Measurements from ENCODE around the gene SORCS3. TPM values are rescaled to one million over a fixed set of nuclear protein-coding genes. Genes with fewer than 3 reads are reported as not detected.

Gene SORCS3
- total and polyA plus RNA-seq, 10 of the 15 experiments (the other 5 are each of a cell fraction or from before 2014, with no cell fraction given) = 0.01 to 0.04 (median 0.02) TPM; not detected in 7

DNA sequence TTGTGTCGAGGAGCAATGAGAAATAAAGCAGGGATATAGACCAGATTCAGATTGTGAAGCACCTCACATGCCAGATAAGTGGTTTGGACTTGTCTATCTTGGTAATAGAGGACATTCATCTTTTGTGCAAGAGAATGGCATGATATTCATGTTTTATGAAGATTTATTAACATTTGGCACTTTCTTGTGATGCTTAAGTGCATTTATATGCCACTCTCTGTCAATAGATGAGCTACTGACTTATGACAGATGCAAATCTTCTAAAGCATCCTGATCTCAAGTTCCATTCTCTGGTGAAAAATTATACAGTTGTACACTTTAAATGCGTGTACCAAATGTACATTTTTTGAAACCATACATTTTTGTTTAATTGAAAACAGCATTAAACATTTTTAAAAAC lies 415.3 kb downstream of the SORCS3 start:
- ChIA-PET SMC1A (ENCODE audit: uncharacterized antibody, unreplicated experiment) (no interaction called here), CTCF (no interaction called here), POLR2A (no interaction called here), RAD21 (ENCODE audit: unreplicated experiment) (no interaction called here)
- Histone ChIP-seq H3K27me3 (replicated peaks in 1 of 2; ENCODE audit: control insufficient read depth in 2 of 2, insufficient read depth in 2 of 2, low read length in 1 of 2) (no peaks in the 10 kb centered on the region), H3K4me3 (no peak overlapping the region), H3K9ac (ENCODE audit: control insufficient read depth, insufficient read depth, low read length) (no peak overlapping the region), H3K4me2 (ENCODE audit: control insufficient read depth, insufficient read depth) (no peak overlapping the region), H3K27ac (ENCODE audit: control insufficient read depth, insufficient read depth) (no peak overlapping the region), H2AFZ (ENCODE audit: control insufficient read depth, low read depth, low read length) (no peak overlapping the region), H3K79me2 (ENCODE audit: control insufficient read depth, insufficient read depth, low read length) (no peaks in the 10 kb centered on the region), H4K20me1 (ENCODE audit: control insufficient read depth, insufficient read depth) (no peaks in the 10 kb centered on the region), H3K36me3 (ENCODE audit: control insufficient read depth in 2 of 2, insufficient read depth in 2 of 2, low read length in 1 of 2) (no peaks in the 10 kb centered on the region), H3K9me3 (replicated peaks; ENCODE audit: control insufficient read depth, insufficient read depth, low read length) (no peaks in the 10 kb centered on the region), H3K4me1 (ENCODE audit: control insufficient read depth, insufficient read depth, low read length) (no peaks in the 10 kb centered on the region)
- no peak for DNase-seq (ENCODE audit: low read depth, low spot score)
- intact Hi-C loops (cut with micrococcal nuclease; ENCODE audit: unreplicated experiment) = no loop called here
- no peak for TF ChIP-seq RB1 (IDR thresholded peaks at IDR 0.05; ENCODE audit: borderline replicate concordance)
- TF ChIP-seq NR2C1 (IDR thresholded peaks at IDR 0.05) = no peak
- no peak for TF ChIP-seq TCF7 (IDR thresholded peaks at IDR 0.05; ENCODE audit: borderline replicate concordance)
- TF ChIP-seq HDAC6 (IDR thresholded peaks at IDR 0.05; ENCODE audit: unreplicated experiment) = no peak
- TF ChIP-seq RAD51 (IDR thresholded peaks at IDR 0.05) = no peak
- TF ChIP-seq KAT2A (conservative IDR thresholded peaks at IDR 0.05; ENCODE audit: control insufficient read depth, low read depth, low read length) = no peak
- TF ChIP-seq MEF2A (IDR thresholded peaks at IDR 0.05; ENCODE audit: insufficient read depth, low read depth, low read length) = no peak
- TF ChIP-seq FOS (IDR thresholded peaks at IDR 0.05; ENCODE audit: borderline replicate concordance, extremely low read depth, insufficient read length) = no peak
- no peak for TF ChIP-seq SIN3A (IDR thresholded peaks at IDR 0.05; ENCODE audit: low read depth, low read length)
- TF ChIP-seq, protein P1, sequence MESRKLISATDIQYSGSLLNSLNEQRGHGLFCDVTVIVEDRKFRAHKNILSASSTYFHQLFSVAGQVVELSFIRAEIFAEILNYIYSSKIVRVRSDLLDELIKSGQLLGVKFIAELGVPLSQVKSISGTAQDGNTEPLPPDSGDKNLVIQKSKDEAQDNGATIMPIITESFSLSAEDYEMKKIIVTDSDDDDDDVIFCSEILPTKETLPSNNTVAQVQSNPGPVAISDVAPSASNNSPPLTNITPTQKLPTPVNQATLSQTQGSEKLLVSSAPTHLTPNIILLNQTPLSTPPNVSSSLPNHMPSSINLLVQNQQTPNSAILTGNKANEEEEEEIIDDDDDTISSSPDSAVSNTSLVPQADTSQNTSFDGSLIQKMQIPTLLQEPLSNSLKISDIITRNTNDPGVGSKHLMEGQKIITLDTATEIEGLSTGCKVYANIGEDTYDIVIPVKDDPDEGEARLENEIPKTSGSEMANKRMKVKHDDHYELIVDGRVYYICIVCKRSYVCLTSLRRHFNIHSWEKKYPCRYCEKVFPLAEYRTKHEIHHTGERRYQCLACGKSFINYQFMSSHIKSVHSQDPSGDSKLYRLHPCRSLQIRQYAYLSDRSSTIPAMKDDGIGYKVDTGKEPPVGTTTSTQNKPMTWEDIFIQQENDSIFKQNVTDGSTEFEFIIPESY (IDR thresholded peaks at IDR 0.05) = no peak
- no peak for TF ChIP-seq ZNF274 (IDR thresholded peaks at IDR 0.05; ENCODE audit: insufficient read depth, insufficient read length)
- no peak for TF ChIP-seq GABPA (IDR thresholded peaks at IDR 0.05; ENCODE audit: low read depth)
- no peak for TF ChIP-seq NR2F1 (conservative IDR thresholded peaks at IDR 0.05)
- in situ Hi-C loops (cut with MboI) = no loop called here
- 0% methylated on average over 2 of the region's 2 CpGs for WGBS (ENCODE audit: insufficient coverage, insufficient replicate concordance, low lambda C conversion rate, missing lambda C conversion rate)
- no peak for FAIRE-seq
- no TSS peak for BruUV-seq (replicated peaks)
- ATAC-seq = no peak

Measured in GM12878 (cell line).